ENCODE measurements around the gene TAS2R13.

TAS2R13 gene

DNA sequence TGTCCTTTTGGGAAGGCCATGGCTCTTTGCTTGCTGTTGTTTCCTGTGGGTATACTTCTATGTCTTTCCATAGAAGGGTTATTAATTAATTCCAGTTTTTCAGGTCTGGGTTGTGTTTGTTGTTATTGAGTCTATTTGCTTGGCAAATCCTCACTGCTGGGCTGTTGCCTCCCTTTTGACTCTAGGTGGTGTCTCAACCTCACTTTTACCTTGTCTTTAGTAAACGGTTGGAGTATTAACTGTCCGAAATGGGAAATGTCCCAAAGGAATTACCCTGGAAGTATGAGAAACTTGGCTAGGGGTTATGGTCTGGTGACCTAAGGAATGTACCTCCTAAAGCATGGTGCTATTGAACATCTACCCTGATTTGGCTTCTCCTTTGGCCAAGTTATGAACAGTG is 42.0 kb downstream of the TAS2R13 start:
- no peak for DNase-seq (ENCODE audit: low read depth)

DNA sequence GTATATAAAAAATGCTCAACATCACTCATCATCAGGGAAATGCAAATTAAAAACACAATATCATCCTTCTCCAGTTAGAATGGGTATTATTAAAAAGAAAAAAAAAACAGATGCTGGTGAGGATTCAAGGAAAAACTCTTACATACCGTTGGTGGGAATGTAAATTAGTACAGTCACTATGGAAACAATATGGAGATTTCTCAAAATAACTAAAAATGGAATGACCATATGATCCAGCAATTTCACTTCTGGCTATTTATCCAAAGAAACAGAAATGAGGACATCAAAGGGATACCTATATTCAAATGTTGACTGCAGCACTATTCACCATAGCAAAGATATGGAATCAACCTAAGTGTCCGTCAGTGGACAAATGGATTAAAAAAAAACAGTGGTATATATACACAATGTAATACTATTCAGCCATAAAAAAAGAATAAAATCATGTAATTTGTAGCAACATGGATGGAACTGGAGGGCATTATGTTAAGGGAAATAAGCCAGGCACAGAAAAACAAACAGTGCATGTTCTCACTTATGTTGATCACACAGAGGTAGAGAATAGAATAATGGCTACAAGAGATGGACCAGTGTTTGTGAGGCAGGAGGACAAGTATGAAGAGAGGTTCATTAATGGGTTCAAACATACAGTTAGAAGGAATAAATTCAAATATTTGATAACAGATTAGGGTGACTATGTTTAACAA is 45.7 kb downstream of the TAS2R13 start:
- no peak for DNase-seq (ENCODE audit: low read depth)

DNA sequence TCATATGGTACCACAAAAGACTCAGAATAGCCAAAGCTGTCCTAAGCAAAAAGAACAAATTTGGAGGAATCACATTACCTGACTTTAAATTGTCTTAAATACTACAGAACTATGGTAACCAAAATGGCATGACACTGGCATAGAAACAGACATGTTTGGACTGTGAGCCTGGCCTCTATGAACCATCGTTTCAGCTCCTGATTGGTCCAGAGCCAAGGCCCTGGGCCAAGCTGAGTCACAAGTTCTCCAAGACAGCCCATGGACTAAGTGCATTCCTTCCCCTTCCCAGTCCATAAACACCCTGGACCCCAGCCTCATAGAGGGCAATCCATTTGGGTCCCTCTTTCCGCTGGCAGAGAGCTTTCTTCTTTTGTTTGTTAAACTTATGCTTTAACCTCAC is 48.0 kb downstream of the TAS2R13 start:
- no peak for DNase-seq (ENCODE audit: low read depth)

All from fibroblast of the conjunctiva (primary cell).